Activated naive CD8-positive, alpha-beta T cell treated with anti-CD3 and anti-CD28 coated beads, Interleukin-2, amount 10 ng/mL, durations not matched to agents 7 days and 5 days (primary cell): ENCODE measurements around the gene SUPT4H1. TPM values are rescaled to one million over a fixed set of nuclear protein-coding genes. Genes with fewer than 3 reads are reported as not detected.
A peak's percentile ranks its signal among the peaks of the same experiment; 100 is the strongest.
"Not testable (repeated sequence)": the region's sequence is repeated elsewhere in the genome, so short reads cannot be mapped to it uniquely, and the experiment has no call there.

Experiments
- ATAC-seq: fragments of 150-1000 bp; cut with Tn5 transposase; one replicate; pipeline ENCODE4 v1.10.0; 2021; ENCODE audit warnings: low read depth, moderate library complexity
- POLR2A ChIA-PET: fragments of 350-600 bp; sonication (Branson Sonifier 250); formaldehyde crosslinking; loops from one replicate; lab custom pipeline; 2021; ENCODE audit warnings: antibody characterized with exemption; lab: Charles Lee
- DNase-seq: peaks from one replicate; pipeline ENCODE4 v3.0.0; 2021
- H3K27ac Mint-ChIP-seq: one replicate; pipeline ENCODE4 v1.8.0; 2022; ENCODE audit warnings: mild to moderate bottlenecking, mixed read lengths
- H3K27me3 Mint-ChIP-seq: one replicate; pipeline ENCODE4 v1.8.0; 2022; ENCODE audit warnings: mild to moderate bottlenecking, moderate library complexity, mixed read lengths
- H3K36me3 Mint-ChIP-seq: one replicate; pipeline ENCODE4 v1.8.0; 2021; ENCODE audit warnings: mild to moderate bottlenecking, mixed read lengths
- H3K4me1 Mint-ChIP-seq: one replicate; pipeline ENCODE4 v1.8.0; 2021; ENCODE audit warnings: mixed read lengths
- H3K4me3 Mint-ChIP-seq: one replicate; pipeline ENCODE4 v1.8.0; 2022; ENCODE audit warnings: mild to moderate bottlenecking, moderate library complexity, mixed read lengths
- H3K9me3 Mint-ChIP-seq: one replicate; pipeline ENCODE4 v1.8.0; 2021; ENCODE audit warnings: mixed read lengths
- total RNA-seq, 2 experiments: library from RNA; stranded (reverse); gene quantifications; one replicate each; pipeline ENCODE4 v1.2.3, GENCODE V29; 2021

Gene SUPT4H1
- total RNA-seq, 2 experiments from 2014 or later = 66.4 to 70.2 TPM

DNA sequence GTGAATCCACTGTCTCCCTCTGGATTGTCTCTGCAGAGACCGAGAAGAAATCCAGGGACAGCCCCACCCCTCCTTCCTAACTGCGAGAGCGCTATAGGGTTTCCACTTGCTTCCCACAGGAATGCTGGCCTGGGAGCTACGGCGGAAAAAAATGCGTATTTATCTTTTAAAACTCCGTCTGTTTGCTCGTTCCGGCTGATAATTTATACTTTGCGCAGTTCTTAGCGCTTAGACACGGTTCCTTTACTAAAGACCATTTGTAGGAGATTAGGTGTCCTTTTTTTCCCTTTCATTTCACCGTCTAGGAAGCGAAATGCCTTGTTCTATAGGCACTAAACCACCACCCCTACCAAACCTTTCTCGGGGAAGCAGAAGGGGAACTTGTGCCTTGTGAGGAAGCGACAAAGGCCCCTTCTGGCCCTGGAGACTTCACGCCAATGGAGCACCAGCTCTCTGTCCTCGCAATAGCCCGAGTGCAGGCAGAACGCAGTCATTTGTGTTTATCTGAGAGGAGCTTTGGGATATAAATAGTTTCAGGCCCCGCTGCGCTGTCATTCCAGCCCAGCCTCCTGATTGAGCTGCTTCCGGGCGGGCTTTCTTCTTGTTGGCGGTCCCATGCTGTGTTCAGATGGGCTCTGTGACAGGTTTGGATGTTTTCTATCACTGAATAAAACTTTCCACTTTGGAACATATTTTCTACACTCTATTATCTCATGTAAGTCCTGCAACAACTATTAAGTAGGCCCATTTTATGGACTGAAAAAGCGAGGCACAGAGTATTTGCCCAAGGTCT is 791 bp upstream of the SUPT4H1 start:
- Mint-ChIP-seq H3K4me1 (peaks cover 42% of the 10 kb centered on the region), H3K36me3 (peaks cover 31% of the 10 kb centered on the region), H3K27me3 (no peaks in the 10 kb centered on the region), H3K4me3 (peak overlapping the region; percentile 100), H3K27ac (peak overlapping the region; percentile 86), H3K9me3 (no peaks in the 10 kb centered on the region)
- POLR2A ChIA-PET = interaction anchor here (0.5 to 10.0 kb wide), 19 partner anchors 9 to 977 kb away, joined by 3 to 490 read pairs (median 6); partner anchors contain the start of genes RNF43, SRSF1 and TSPOAP1
- no peak for DNase-seq
- ATAC-seq = no peak

DNA sequence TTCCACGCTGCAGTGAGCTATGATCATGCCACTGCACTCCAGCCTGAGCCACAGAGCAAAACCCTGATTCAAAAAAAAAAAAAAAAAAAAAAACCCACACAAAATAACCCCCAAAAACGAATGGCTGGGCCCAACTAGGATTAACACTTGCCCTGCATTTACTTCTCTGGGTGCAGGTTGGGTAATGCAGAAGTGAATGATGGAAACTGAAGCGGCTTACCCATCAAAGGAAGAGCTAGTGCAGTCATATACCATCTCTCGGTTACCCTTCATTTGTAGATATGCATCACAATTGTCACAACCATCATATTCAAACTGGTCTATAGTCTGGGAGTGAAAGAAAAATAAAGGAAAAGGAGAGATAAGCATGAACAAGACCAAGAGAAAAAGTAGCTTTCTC is 819 bp downstream of the SUPT4H1 start:
- peak overlapping the region; percentile 99 for H3K27ac Mint-ChIP-seq
- no peak for ATAC-seq
- H3K27me3 Mint-ChIP-seq = no peaks in the 10 kb centered on the region
- H3K36me3 Mint-ChIP-seq = peaks cover 41% of the 10 kb centered on the region
- DNase-seq = no peak
- H3K4me3 Mint-ChIP-seq = peak overlapping the region; percentile 100
- POLR2A ChIA-PET = interaction anchor here (0.6 to 10.0 kb wide), 13 partner anchors 14 to 741 kb away, joined by 3 to 490 read pairs (median 6); partner anchors contain the start of genes DYNLL2, RNF43 and TSPOAP1
- peaks cover 56% of the 10 kb centered on the region for H3K4me1 Mint-ChIP-seq
- no peaks in the 10 kb centered on the region for H3K9me3 Mint-ChIP-seq

DNA sequence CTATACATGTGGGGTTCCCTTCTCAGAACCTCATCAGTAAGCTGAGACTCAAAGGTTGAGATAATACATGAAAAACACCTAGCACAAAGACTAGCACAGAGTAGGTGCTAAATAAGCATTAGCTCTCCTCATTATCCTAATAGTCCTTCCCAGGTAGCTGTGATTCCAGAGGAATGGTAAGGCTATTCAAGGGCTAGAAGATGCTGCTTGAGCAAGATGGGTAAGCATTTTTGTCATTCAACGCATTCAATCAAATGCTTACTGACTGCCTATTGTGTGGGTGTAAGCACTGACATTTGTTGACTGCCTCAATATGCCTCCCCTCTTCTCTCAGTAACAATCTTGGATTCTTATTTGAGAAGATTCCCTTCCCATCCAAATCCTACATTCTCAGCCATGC is 4.0 kb downstream of the SUPT4H1 start:
- Mint-ChIP-seq H3K4me3 (no peak overlapping the region), H3K36me3 (peaks cover 52% of the 10 kb centered on the region), H3K27ac (no peak overlapping the region), H3K4me1 (peaks cover 76% of the 10 kb centered on the region), H3K9me3 (no peaks in the 10 kb centered on the region), H3K27me3 (no peaks in the 10 kb centered on the region)
- DNase-seq = no peak
- POLR2A ChIA-PET = interaction anchor here (18.3 kb wide), 1 partner anchor 22 kb away, joined by 2283 read pairs; the partner anchor contains the start of gene TSPOAP1
- no peak for ATAC-seq

DNA sequence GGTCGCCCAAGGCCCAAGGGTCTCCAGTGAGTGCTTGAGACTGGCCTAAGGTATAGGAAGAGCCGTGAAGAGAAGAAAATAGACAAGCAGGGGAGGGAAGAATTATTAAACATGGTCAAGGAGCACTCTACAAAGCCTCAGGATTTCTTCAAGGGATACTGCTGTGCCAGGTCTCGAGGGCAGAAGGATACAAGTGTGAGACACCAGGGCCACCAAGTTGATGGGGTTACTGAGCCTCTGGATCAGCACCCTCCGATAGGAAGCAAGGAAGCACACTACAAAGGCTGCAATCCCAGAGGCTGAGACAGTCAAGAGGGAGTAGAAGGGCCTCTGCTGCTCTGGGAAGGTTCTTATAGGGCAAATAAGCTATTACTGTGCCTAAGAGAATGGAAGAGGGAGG is 6.5 kb downstream of the SUPT4H1 start:
- H3K9me3 Mint-ChIP-seq = no peaks in the 10 kb centered on the region
- POLR2A ChIA-PET = interaction anchor here (1.6 to 18.3 kb wide), 6 partner anchors 8 to 72 kb away, joined by 4 to 2283 read pairs (median 16); partner anchors contain the start of genes RNF43, SUPT4H1 and TSPOAP1

DNA sequence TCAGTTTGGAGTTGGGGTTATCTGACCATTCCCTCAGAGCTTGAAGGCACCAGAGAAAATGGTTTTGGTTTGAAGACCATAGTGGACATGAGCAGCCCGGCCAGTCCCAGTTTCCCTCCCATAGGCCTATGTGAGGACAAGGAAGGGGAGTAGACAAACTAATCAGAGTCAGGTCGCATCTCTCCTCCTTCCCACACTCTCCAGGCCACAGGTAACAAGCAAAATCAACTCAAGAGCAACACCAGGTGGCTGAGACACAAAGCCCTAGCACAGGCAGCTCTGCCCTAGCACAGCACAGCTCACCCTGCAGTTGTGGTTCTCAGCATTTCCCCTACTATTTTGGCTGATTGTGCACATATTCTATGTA is 7.2 kb downstream of the SUPT4H1 start:
- Mint-ChIP-seq H3K27me3 (no peaks in the 10 kb centered on the region), H3K9me3 (no peaks in the 10 kb centered on the region), H3K4me3 (peak overlapping the region; percentile 93), H3K4me1 (peaks cover 76% of the 10 kb centered on the region), H3K36me3 (peaks cover 69% of the 10 kb centered on the region), H3K27ac (peak overlapping the region; percentile 97)
- peak; percentile 63 for DNase-seq
- POLR2A ChIA-PET = interaction anchor here (0.6 to 18.3 kb wide), 15 partner anchors 8 to 350 kb away, joined by 3 to 2283 read pairs (median 4); partner anchors contain the start of genes MKS1, RNF43, SUPT4H1 and TSPOAP1
- peak; percentile 75 for ATAC-seq

More for the DNA sequence above, 6.5 kb downstream of the SUPT4H1 start:
- H3K4me3 Mint-ChIP-seq = peak overlapping the region; percentile 93
- no peak for DNase-seq
- H3K4me1 Mint-ChIP-seq = peaks cover 72% of the 10 kb centered on the region
- H3K27ac Mint-ChIP-seq = peak overlapping the region; percentile 97
- ATAC-seq = no peak
- peaks cover 64% of the 10 kb centered on the region for H3K36me3 Mint-ChIP-seq
- no peaks in the 10 kb centered on the region for H3K27me3 Mint-ChIP-seq

DNA sequence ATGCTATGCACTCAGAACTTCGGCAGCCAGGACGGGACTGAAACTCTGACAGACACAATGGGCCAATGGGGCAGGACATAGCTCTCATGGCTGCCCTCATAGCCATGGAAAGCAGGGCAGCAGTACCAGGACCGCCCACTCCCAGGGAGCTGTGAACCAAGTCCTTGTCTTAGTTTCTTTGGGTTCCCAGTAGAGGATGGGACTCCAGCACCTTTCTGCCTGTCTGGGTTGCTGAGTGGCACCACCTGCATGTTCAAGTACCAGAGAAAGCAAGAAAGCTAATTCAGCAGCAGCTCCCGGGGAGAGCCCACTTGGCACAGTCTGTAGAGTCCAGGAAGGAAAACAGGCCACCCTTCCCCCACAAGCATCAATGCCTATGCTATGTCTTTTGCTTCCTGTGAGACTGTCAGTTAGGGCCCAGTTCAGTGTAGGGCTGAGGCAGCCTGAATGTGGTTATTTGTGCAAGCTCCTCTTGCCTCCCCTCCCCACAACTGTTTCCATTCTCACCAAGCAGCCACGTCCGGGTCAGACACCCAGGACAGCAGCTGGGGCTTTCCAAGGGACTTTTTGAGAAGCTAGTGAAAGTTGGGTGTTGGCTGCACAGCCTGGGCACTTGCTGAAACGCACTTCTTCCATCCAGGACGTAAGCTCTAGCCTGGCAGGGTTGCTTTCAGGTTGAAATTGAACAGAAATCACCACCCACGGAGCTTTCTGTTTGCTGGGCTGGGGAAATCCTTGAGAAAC is 7.8 kb downstream of the SUPT4H1 start:
- Mint-ChIP-seq H3K27me3 (no peaks in the 10 kb centered on the region), H3K4me3 (peak overlapping the region; percentile 93), H3K4me1 (peaks cover 71% of the 10 kb centered on the region), H3K9me3 (no peaks in the 10 kb centered on the region), H3K27ac (peak overlapping the region; percentile 97), H3K36me3 (peaks cover 68% of the 10 kb centered on the region)
- peak; percentile 78 for DNase-seq
- POLR2A ChIA-PET = interaction anchor here (0.6 to 18.3 kb wide), 15 partner anchors 9 to 350 kb away, joined by 3 to 2283 read pairs (median 4); partner anchors contain the start of genes MKS1, RNF43, SUPT4H1 and TSPOAP1
- peak; percentile 76 for ATAC-seq

DNA sequence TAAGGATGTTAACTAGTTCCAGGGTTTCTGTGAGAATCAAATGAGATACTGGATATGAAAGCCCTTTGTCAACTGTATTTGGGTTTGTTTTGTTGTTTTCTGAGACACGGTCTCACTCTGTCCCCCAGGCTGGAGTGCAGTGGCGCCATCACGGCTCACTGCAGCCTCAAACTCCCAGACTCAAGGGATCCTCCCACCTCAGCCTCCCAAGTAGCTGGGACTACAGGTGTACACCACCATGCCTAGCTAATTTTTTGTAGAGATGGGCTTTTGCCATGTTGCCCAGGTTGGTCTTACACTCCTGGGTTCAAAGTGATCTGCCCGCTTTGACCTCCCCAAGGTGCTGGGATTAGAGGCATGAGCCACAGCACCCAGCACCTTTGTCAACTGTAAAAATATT is 8.9 kb downstream of the SUPT4H1 start:
- DNase-seq = no peak
- peaks cover 66% of the 10 kb centered on the region for H3K4me1 Mint-ChIP-seq
- H3K36me3 Mint-ChIP-seq = peaks cover 57% of the 10 kb centered on the region
- H3K9me3 Mint-ChIP-seq = no peaks in the 10 kb centered on the region
- H3K27ac Mint-ChIP-seq = peak overlapping the region; percentile 97
- POLR2A ChIA-PET = interaction anchor here (0.6 to 18.3 kb wide), 6 partner anchors 10 to 289 kb away, joined by 5 to 2283 read pairs (median 16); partner anchors contain the start of genes RNF43, SUPT4H1 and TSPOAP1
- ATAC-seq = no peak
- H3K27me3 Mint-ChIP-seq = no peaks in the 10 kb centered on the region
- peak overlapping the region; percentile 93 for H3K4me3 Mint-ChIP-seq

DNA sequence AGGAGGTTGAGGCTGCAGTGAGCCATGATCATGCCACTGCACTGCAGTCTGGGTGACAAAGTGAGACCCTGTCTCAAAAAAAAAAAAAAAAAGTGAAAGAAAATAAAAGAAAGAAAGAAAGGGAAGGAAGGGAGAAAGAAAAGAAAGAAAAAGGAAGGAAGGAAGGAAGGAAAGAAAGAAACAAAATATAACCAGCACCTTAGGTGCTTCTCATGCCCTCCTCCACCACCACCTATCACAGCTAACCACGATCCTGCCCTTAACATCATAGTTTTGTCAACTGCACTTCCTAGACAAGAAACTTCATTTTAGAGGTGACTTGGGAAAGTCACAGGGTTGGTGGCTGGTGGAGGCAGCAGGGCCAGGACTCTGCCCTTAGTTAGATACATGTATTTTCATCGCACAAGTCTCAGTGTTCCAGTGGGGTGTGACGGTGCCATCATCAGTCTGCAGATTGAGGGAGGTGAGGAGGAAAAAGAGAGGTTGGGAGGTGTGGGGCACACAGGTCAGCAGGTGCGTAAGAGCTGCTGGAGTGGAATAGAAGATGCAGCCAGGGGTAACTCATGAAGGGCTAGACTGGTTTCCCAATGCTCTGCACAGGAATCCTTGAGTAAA is 10.0 kb downstream of the SUPT4H1 start:
- Mint-ChIP-seq H3K27me3 (no peaks in the 10 kb centered on the region), H3K36me3 (peaks cover 49% of the 10 kb centered on the region), H3K4me3 (peak overlapping the region; percentile 93), H3K9me3 (no peaks in the 10 kb centered on the region), H3K27ac (peak overlapping the region; percentile 97), H3K4me1 (peaks cover 58% of the 10 kb centered on the region)
- no peak for ATAC-seq
- POLR2A ChIA-PET = interaction anchor here (0.8 to 18.3 kb wide), 3 partner anchors 11 to 93 kb away, joined by 3 to 2283 read pairs (median 490); partner anchors contain the start of genes SUPT4H1 and TSPOAP1
- DNase-seq = no peak

DNA sequence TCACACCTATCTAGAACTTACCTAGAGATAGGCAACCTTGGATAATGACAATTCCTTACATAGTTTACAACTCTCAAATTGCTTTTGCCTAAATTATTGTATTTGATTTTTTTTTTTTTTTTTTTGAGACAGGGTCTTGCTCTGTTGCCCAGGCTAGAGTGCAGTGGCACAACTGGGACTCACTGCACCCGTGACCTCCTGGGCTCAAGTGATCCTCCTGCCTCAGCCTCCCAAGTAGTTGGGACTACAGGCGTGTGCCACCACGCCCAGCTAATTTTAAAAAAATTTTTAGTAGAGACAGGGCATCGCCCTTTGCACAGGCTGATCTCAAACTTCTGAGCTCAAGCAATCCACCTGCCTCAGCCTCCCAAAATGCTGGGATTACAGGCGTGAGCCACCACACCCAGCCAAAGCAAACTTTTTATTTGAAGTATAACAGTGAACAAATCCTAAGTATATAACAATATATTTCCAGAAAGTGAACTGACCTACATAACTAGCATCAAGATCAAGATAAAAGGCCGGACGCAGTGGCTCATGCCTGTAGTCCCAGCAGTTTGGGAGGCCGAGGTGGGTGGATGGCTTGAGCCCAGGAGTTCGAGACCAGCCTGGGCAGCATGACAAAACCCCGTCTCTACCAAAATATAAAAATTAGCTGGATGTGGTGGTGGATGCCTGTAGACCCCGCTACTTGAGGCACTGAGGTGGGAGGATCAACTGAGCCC is 10.7 kb downstream of the SUPT4H1 start:
- Mint-ChIP-seq H3K4me1 (peaks cover 58% of the 10 kb centered on the region), H3K27ac (peak overlapping the region; percentile 97), H3K36me3 (peaks cover 46% of the 10 kb centered on the region), H3K4me3 (peak overlapping the region; percentile 93)
- H3K9me3 Mint-ChIP-seq, DNase-seq, H3K27me3 Mint-ChIP-seq, ATAC-seq: not testable (repeated sequence)
- POLR2A ChIA-PET = interaction anchor here (1.3 to 18.3 kb wide), 4 partner anchors 12 to 291 kb away, joined by 3 to 2283 read pairs (median 247); partner anchors contain the start of genes RNF43, SUPT4H1 and TSPOAP1

DNA sequence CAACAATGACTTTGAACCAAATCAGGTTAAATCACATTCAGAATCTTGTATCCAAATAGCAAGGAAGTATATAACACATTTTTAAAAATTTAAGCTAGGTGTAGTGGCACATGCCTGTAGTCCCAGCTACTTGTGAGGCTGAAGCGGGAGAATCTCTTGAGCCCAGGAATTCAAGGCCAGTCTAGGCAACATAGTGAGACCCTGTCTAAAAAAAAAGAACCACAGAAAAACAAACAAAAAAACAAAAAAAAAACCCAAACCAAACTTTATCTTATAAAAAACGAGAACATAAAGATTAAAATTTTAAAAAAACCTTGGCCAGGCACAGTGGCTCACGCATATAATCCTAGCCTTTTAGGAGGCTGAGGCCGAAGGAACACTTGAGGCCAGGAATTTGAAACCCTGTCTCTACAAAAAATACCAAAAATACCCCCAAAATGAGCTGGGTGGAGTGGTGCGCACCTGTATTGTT is 11.6 kb downstream of the SUPT4H1 start:
- peaks cover 57% of the 10 kb centered on the region for H3K4me1 Mint-ChIP-seq
- H3K27ac Mint-ChIP-seq = peak overlapping the region; percentile 97
- DNase-seq (no peak), ATAC-seq (no peak)
- no peaks in the 10 kb centered on the region for H3K9me3 Mint-ChIP-seq
- H3K4me3 Mint-ChIP-seq = peak overlapping the region; percentile 93
- POLR2A ChIA-PET = interaction anchor here (0.7 to 18.3 kb wide), 6 partner anchors 13 to 292 kb away, joined by 3 to 2283 read pairs (median 6); partner anchors contain the start of genes RNF43, SUPT4H1 and TSPOAP1
- H3K36me3 Mint-ChIP-seq = peaks cover 38% of the 10 kb centered on the region
- H3K27me3 Mint-ChIP-seq = no peaks in the 10 kb centered on the region

DNA sequence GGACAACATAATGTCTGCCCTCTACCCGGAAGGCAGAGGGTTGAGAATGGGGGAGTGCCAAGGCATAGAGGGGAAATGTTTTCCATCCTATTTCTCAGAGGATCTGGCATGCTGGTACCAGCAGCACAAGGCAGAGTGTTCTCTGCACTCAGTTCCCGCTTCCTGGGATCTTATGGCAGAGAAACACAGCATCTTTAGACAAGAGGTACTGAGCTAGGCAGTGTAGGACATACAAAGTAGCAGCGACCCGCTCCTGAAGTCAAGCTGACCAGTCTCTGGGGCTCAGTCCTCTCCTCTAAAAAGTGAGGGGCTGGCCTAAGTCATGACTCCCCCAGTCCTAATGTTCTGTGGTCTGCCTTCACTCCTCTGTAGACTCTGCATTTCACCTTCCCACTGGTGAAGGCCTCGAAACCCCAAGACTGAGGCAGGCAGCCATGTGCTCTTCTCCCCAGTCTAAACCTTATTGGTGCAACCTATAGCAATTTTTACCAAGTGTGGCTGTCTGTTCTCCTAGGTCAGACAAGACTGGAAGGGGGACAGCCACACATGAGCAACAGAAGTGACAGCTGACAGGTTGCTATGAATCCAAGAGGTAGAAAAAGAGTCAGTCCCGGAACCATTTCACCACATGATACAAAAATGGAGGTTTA is 12.1 kb downstream of the SUPT4H1 start:
- Mint-ChIP-seq H3K27ac (peak overlapping the region; percentile 97), H3K36me3 (peaks cover 36% of the 10 kb centered on the region), H3K4me1 (peaks cover 52% of the 10 kb centered on the region), H3K27me3 (no peaks in the 10 kb centered on the region), H3K4me3 (peak overlapping the region; percentile 93), H3K9me3 (no peaks in the 10 kb centered on the region)
- POLR2A ChIA-PET = interaction anchor here (1.3 to 18.3 kb wide), 5 partner anchors 13 to 1498 kb away, joined by 3 to 2283 read pairs (median 4); partner anchors contain the start of genes RNF43, SUPT4H1 and TSPOAP1
- peak; percentile 47 for DNase-seq
- no peak for ATAC-seq
